Measurements from ENCODE around the gene TMSB4X.

GRCh38 chrX:12986164-12986779 lies 11.4 kb downstream of the TMSB4X start:
- no peak for TF ChIP-seq EZH2 (IDR thresholded peaks at IDR 0.05; ENCODE audit: insufficient read depth, poor library complexity, severe bottlenecking)
- TF ChIP-seq EZH2phosphoT487 (IDR thresholded peaks at IDR 0.05; ENCODE audit: insufficient read depth, low read depth): no peak
